ENCODE data around the gene QSOX1.

- TF ChIP-seq CTCF (conservative IDR thresholded peaks at IDR 0.05; ENCODE audit: low read depth, low read length) (no peak), EZH2phosphoT487 (IDR thresholded peaks at IDR 0.05; ENCODE audit: borderline replicate concordance, low read length) (no peak)
These were observed 3.2 kb upstream of the QSOX1 start for GRCh38 chr1:180151508-180151907.

Data from PC-3 (cell line).